ENCODE measurements around the gene FARSB.

FARSB gene

DNA sequence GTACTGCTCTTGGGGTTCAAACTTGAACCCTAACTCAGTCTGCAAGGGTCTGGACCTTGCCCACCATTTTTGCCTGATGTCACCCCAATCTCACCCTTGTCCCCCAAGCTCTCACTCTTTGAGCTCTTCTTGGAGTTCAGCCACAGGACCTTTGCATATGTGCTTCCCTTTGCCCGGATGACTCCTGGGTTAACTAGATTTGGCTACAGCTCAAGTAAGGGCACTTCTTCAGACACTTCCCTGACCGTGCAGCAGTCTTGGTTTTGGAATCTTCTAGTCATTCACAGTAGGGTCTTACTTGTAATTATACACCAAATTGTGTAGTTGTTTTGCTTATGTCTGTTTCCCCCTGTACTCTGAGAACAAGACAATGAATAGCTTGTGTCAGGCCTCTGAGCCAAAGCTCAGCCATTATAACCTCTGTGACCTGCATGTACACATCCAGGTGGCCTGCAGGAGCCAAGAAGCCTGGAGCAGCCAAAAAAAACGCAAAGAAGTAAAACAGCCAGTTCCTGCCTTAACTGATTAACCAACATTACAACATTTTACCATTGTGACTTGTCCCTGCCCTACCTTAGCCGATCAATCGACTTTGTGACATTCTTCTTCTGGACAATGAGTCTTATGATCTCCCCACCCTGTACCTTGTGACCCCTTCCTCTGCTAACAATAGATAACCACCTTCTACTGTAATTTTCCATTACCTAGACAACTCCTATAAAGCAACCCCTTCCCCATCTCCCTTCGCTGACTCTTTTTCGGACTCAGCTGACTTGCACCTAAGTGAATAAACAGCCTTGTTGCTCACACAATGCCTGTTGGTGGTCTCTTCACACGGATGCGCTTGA lies 14.5 kb upstream of the FARSB start:
- Histone ChIP-seq H3K9me3 (ENCODE audit: control insufficient read depth, insufficient read depth, low read depth, low read length) (no peaks in the 10 kb centered on the region), H3K4me3 (ENCODE audit: low read depth, low read length) (no peak overlapping the region), H3K27ac (ENCODE audit: extremely low read depth, low read depth, low read length) (no peak overlapping the region), H3K36me3 (ENCODE audit: control insufficient read depth in 2 of 2, insufficient read depth in 1 of 2, low read length in 2 of 2) (no peaks in the 10 kb centered on the region), H3K4me1 (ENCODE audit: control insufficient read depth, insufficient read depth, low read length) (no peaks in the 10 kb centered on the region)
- CTCF ChIA-PET, result interaction anchor here (0.5 kb wide), 1 partner anchor 82 kb away, joined by 3 read pairs; no protein-coding TSS in a partner anchor
- POLR2A ChIA-PET, result no interaction called here
- no peak for TF ChIP-seq ZNF155 (tag by site-specific recombination; IDR thresholded peaks at IDR 0.05)
- TF ChIP-seq ZNF623 (tag by site-specific recombination; IDR thresholded peaks at IDR 0.05), result peak; percentile 36; the same call in 1 of the 2 replicates
- TF ChIP-seq ZNF560 (tag by site-specific recombination; IDR thresholded peaks at IDR 0.05; ENCODE audit: borderline replicate concordance), result no peak
- no peak for TF ChIP-seq HOXA7 (CRISPR knock-in tag; IDR thresholded peaks at IDR 0.05; ENCODE audit: borderline replicate concordance)
- no peak for TF ChIP-seq ZNF510 (tag by site-specific recombination; IDR thresholded peaks at IDR 0.05; ENCODE audit: insufficient replicate concordance)

DNA sequence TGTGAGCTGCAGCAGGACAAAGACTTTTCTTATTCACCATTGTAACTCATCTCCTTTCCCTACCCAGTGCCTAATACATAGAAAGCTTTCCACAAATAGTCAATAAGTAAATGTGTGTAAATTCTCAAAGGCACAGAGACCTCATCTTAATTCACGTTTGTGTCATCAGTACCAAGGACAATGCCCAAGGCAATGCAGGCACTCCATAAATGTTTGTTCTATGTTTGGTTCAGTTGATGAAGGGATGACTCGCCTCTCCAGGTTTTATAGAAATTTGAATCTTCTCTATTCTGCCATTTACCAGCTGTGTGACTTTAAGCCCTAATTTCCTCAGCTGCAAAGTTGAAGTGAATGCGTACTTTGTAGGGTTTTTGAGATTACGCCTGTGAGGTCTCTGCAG lies 13.5 kb upstream of the FARSB start:
- ChIA-PET CTCF (interaction anchor here (0.7 to 1.0 kb wide), 5 partner anchors 8 to 270 kb away, joined by 3 to 4 read pairs (median 3); no protein-coding TSS in a partner anchor), POLR2A (no interaction called here)
- no peaks in the 10 kb centered on the region for H3K9me3 ChIP-seq (ENCODE audit: control insufficient read depth, insufficient read depth, low read depth, low read length)
- H3K36me3 ChIP-seq (ENCODE audit: control insufficient read depth in 2 of 2, insufficient read depth in 1 of 2, low read length in 2 of 2), result no peaks in the 10 kb centered on the region
- H3K4me3 ChIP-seq (ENCODE audit: low read depth, low read length), result no peak overlapping the region
- TF ChIP-seq, protein P1, sequence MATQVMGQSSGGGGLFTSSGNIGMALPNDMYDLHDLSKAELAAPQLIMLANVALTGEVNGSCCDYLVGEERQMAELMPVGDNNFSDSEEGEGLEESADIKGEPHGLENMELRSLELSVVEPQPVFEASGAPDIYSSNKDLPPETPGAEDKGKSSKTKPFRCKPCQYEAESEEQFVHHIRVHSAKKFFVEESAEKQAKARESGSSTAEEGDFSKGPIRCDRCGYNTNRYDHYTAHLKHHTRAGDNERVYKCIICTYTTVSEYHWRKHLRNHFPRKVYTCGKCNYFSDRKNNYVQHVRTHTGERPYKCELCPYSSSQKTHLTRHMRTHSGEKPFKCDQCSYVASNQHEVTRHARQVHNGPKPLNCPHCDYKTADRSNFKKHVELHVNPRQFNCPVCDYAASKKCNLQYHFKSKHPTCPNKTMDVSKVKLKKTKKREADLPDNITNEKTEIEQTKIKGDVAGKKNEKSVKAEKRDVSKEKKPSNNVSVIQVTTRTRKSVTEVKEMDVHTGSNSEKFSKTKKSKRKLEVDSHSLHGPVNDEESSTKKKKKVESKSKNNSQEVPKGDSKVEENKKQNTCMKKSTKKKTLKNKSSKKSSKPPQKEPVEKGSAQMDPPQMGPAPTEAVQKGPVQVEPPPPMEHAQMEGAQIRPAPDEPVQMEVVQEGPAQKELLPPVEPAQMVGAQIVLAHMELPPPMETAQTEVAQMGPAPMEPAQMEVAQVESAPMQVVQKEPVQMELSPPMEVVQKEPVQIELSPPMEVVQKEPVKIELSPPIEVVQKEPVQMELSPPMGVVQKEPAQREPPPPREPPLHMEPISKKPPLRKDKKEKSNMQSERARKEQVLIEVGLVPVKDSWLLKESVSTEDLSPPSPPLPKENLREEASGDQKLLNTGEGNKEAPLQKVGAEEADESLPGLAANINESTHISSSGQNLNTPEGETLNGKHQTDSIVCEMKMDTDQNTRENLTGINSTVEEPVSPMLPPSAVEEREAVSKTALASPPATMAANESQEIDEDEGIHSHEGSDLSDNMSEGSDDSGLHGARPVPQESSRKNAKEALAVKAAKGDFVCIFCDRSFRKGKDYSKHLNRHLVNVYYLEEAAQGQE (tag by site-specific recombination; IDR thresholded peaks at IDR 0.05), result peak; percentile 65
- TF ChIP-seq ZBTB48 (tag by site-specific recombination; IDR thresholded peaks at IDR 0.05), result no peak
- no peaks in the 10 kb centered on the region for H3K4me1 ChIP-seq (ENCODE audit: control insufficient read depth, insufficient read depth, low read length)
- no peak overlapping the region for H3K27ac ChIP-seq (ENCODE audit: extremely low read depth, low read depth, low read length)

DNA sequence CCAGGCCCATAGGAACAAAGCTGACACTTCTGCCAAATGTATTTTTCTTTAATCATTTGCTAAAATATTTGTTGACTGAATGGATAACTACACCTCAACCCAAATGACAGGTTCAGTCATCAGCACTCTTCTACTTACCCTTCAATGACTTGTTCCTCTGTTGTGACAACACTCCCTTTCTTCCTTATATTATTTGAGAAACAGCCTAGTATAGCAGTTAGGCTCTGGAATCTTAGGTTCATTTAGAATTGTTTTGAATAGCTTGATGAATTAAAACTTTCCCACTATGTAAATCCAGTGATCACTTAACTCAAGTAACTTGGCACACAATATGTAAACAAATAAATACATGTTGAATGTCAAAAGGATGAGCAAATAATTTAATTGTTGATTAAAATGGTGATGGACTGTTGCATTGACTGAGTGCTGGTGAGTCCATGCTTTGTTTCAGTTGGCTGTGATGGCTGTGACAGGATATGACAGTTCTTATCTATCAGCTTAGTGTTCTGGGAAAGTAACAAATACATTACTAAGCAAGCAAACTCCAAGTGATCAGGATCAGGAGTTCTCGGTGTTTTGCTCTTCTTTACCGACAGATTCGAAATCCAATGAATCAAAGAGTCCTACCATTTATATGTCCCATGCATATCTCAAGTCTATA lies 12.7 kb upstream of the FARSB start:
- H3K4me1 ChIP-seq (ENCODE audit: control insufficient read depth, insufficient read depth, low read length), result no peaks in the 10 kb centered on the region
- H3K27ac ChIP-seq (ENCODE audit: extremely low read depth, low read depth, low read length), result no peak overlapping the region
- CTCF ChIA-PET, result interaction anchor here (0.7 to 1.0 kb wide), 2 partner anchors 9 to 22 kb away, joined by 3 read pairs; no protein-coding TSS in a partner anchor
- no peaks in the 10 kb centered on the region for H3K9me3 ChIP-seq (ENCODE audit: control insufficient read depth, insufficient read depth, low read depth, low read length)
- no peak overlapping the region for H3K4me3 ChIP-seq (ENCODE audit: low read depth, low read length)
- POLR2A ChIA-PET, result no interaction called here
- no peaks in the 10 kb centered on the region for H3K36me3 ChIP-seq (ENCODE audit: control insufficient read depth in 2 of 2, insufficient read depth in 1 of 2, low read length in 2 of 2)
- TF ChIP-seq ZNF19 (tag by site-specific recombination; IDR thresholded peaks at IDR 0.05; ENCODE audit: low read depth) (no peak), ZNF473 (tag by site-specific recombination; IDR thresholded peaks at IDR 0.05) (no peak), GLI2 (tag by site-specific recombination; IDR thresholded peaks at IDR 0.05; ENCODE audit: borderline replicate concordance, low read depth) (no peak), ZNF266 (tag by site-specific recombination; IDR thresholded peaks at IDR 0.05; ENCODE audit: low read depth) (no peak), ZSCAN16 (tag by site-specific recombination; IDR thresholded peaks at IDR 0.05) (no peak), ZNF76 (tag by site-specific recombination; IDR thresholded peaks at IDR 0.05; ENCODE audit: borderline replicate concordance, low read depth) (no peak)
- TF ChIP-seq, protein P2, sequence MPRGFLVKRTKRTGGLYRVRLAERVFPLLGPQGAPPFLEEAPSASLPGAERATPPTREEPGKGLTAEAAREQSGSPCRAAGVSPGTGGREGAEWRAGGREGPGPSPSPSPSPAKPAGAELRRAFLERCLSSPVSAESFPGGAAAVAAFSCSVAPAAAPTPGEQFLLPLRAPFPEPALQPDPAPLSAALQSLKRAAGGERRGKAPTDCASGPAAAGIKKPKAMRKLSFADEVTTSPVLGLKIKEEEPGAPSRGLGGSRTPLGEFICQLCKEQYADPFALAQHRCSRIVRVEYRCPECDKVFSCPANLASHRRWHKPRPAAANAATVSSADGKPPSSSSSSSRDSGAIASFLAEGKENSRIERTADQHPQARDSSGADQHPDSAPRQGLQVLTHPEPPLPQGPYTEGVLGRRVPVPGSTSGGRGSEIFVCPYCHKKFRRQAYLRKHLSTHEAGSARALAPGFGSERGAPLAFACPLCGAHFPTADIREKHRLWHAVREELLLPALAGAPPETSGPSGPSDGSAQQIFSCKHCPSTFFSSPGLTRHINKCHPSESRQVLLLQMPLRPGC (tag by site-specific recombination; IDR thresholded peaks at IDR 0.05), result no peak
- TF ChIP-seq, protein P3, sequence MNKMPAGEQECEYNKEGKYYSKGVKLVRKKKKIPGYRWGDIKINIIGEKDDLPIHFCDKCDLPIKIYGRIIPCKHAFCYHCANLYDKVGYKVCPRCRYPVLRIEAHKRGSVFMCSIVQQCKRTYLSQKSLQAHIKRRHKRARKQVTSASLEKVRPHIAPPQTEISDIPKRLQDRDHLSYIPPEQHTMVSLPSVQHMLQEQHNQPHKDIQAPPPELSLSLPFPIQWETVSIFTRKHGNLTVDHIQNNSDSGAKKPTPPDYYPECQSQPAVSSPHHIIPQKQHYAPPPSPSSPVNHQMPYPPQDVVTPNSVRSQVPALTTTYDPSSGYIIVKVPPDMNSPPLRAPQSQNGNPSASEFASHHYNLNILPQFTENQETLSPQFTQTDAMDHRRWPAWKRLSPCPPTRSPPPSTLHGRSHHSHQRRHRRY (tag by site-specific recombination; IDR thresholded peaks at IDR 0.05), result no peak
- TF ChIP-seq, protein P1 (tag by site-specific recombination; IDR thresholded peaks at IDR 0.05), result no peak
- TF ChIP-seq, protein P4, sequence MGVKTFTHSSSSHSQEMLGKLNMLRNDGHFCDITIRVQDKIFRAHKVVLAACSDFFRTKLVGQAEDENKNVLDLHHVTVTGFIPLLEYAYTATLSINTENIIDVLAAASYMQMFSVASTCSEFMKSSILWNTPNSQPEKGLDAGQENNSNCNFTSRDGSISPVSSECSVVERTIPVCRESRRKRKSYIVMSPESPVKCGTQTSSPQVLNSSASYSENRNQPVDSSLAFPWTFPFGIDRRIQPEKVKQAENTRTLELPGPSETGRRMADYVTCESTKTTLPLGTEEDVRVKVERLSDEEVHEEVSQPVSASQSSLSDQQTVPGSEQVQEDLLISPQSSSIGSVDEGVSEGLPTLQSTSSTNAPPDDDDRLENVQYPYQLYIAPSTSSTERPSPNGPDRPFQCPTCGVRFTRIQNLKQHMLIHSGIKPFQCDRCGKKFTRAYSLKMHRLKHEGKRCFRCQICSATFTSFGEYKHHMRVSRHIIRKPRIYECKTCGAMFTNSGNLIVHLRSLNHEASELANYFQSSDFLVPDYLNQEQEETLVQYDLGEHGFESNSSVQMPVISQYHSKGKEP (tag by site-specific recombination; IDR thresholded peaks at IDR 0.05), result no peak

All from HEK293 (cell line).